Measurements from ENCODE around the gene UGT2B7. TPM values are rescaled to one million over a fixed set of nuclear protein-coding genes. Genes with fewer than 3 reads are reported as not detected.
"Not testable (repeated sequence)": the region's sequence is repeated elsewhere in the genome, so short reads cannot be mapped to it uniquely, and the experiment has no call there.

Gene UGT2B7
- total RNA-seq (0.42 TPM), polyA plus RNA-seq (3.4 TPM)
- long read RNA-seq, donor 1, result 0 reads
- long read RNA-seq, donor 2, result 0 reads
- long read RNA-seq, donor 3, result 0 reads
- long read RNA-seq, donor 4, result 0 reads
- long read RNA-seq, donor 5, partial matches to known transcripts, result 0 of 4 reads
- long read RNA-seq, donor 5, other reads (novel, unspliced or antisense), result 0 of 4 reads
- long read RNA-seq, donor 6, result 0 reads
- long read RNA-seq, donor 7, result 0 reads
- long read RNA-seq, donor 8, result 0 reads
- long read RNA-seq, donor 9, result 0 reads
- long read RNA-seq, donor 10, result 0 reads

GRCh38 chr4:69096111-69096656 lies at the start of gene UGT2B7:
TSS of gene UGT2B7 (plus strand) at chr4:69096474. CDS start at chr4:69096521, 47 bp downstream.
- no peaks in the 10 kb centered on the region for H3K36me3 ChIP-seq (ENCODE audit: control insufficient read depth in 2 of 2, insufficient read depth in 2 of 2, low read length in 1 of 2)
- no peak within 1 kb of the TSS for H3K27ac ChIP-seq (ENCODE audit: low read depth in 1 of 2, low read length in 1 of 2)
- no peaks in the 10 kb centered on the region for H3K4me1 ChIP-seq (ENCODE audit: control insufficient read depth in 2 of 2, insufficient read depth in 2 of 2, low read length in 2 of 2)
- no peaks in the 10 kb centered on the region for H3K9me3 ChIP-seq (ENCODE audit: control insufficient read depth in 2 of 2, insufficient read depth in 1 of 2, low read length in 1 of 2)
- DNase-seq (ENCODE audit: low read depth in 6 of 9, low spot score in 9 of 9), result no peak
- no peaks in the 10 kb centered on the region for H3K27me3 ChIP-seq (ENCODE audit: control insufficient read depth in 2 of 2, insufficient read depth in 1 of 2, low read length in 1 of 2)
- no peak within 1 kb of the TSS for H3K4me3 ChIP-seq (ENCODE audit: low read length in 2 of 2)

- H3K27ac ChIP-seq (ENCODE audit: low read depth in 1 of 2, low read length in 1 of 2), result no peak overlapping the region
Measured at GRCh38 chr4:69049860-69050259, 46.4 kb upstream of the UGT2B7 start.

GRCh38 chr4:69050853-69051575 lies 45.3 kb upstream of the UGT2B7 start:
- H3K36me3 ChIP-seq (ENCODE audit: control insufficient read depth in 2 of 2, insufficient read depth in 2 of 2, low read length in 1 of 2); H3K9me3 ChIP-seq (ENCODE audit: control insufficient read depth in 2 of 2, insufficient read depth in 1 of 2, low read length in 1 of 2); H3K27me3 ChIP-seq (ENCODE audit: control insufficient read depth in 2 of 2, insufficient read depth in 1 of 2, low read length in 1 of 2); H3K4me1 ChIP-seq (ENCODE audit: control insufficient read depth in 2 of 2, insufficient read depth in 2 of 2, low read length in 2 of 2); H3K4me3 ChIP-seq (ENCODE audit: low read length in 2 of 2); H3K27ac ChIP-seq (ENCODE audit: low read depth in 1 of 2, low read length in 1 of 2): not testable (repeated sequence)
- DNase-seq (ENCODE audit: low read depth in 6 of 9, low spot score in 9 of 9), result peak in 1 of 9 donors; percentile 7
- 81% methylated on average over 12 of the region's 12 CpGs for WGBS

More at GRCh38 chr4:69049860-69050259, 46.4 kb upstream of the UGT2B7 start:
- DNase-seq (ENCODE audit: low read depth in 6 of 9, low spot score in 9 of 9), result no peak
- Histone ChIP-seq H3K27me3 (ENCODE audit: control insufficient read depth in 2 of 2, insufficient read depth in 1 of 2, low read length in 1 of 2) (no peaks in the 10 kb centered on the region), H3K4me3 (ENCODE audit: low read length in 2 of 2) (no peak overlapping the region), H3K4me1 (ENCODE audit: control insufficient read depth in 2 of 2, insufficient read depth in 2 of 2, low read length in 2 of 2) (no peaks in the 10 kb centered on the region), H3K36me3 (ENCODE audit: control insufficient read depth in 2 of 2, insufficient read depth in 2 of 2, low read length in 1 of 2) (no peaks in the 10 kb centered on the region), H3K9me3 (ENCODE audit: control insufficient read depth in 2 of 2, insufficient read depth in 1 of 2, low read length in 1 of 2) (no peaks in the 10 kb centered on the region)

- Histone ChIP-seq H3K4me1 (ENCODE audit: control insufficient read depth in 2 of 2, insufficient read depth in 2 of 2, low read length in 2 of 2) (no peaks in the 10 kb centered on the region), H3K27me3 (ENCODE audit: control insufficient read depth in 2 of 2, insufficient read depth in 1 of 2, low read length in 1 of 2) (no peaks in the 10 kb centered on the region), H3K36me3 (ENCODE audit: control insufficient read depth in 2 of 2, insufficient read depth in 2 of 2, low read length in 1 of 2) (no peaks in the 10 kb centered on the region), H3K4me3 (ENCODE audit: low read length in 2 of 2) (no peak overlapping the region), H3K9me3 (ENCODE audit: control insufficient read depth in 2 of 2, insufficient read depth in 1 of 2, low read length in 1 of 2) (no peaks in the 10 kb centered on the region), H3K27ac (ENCODE audit: low read depth in 1 of 2, low read length in 1 of 2) (no peak overlapping the region)
- WGBS, result 92% methylated on average over 4 of the region's 4 CpGs
- no peak for DNase-seq (ENCODE audit: low read depth in 6 of 9, low spot score in 9 of 9)
Measured at GRCh38 chr4:69051576-69051943, 44.7 kb upstream of the UGT2B7 start.

GRCh38 chr4:69053309-69053885 lies 42.9 kb upstream of the UGT2B7 start:
- not testable (repeated sequence) for H3K36me3 ChIP-seq (ENCODE audit: control insufficient read depth in 2 of 2, insufficient read depth in 2 of 2, low read length in 1 of 2); H3K9me3 ChIP-seq (ENCODE audit: control insufficient read depth in 2 of 2, insufficient read depth in 1 of 2, low read length in 1 of 2); H3K27ac ChIP-seq (ENCODE audit: low read depth in 1 of 2, low read length in 1 of 2); H3K4me1 ChIP-seq (ENCODE audit: control insufficient read depth in 2 of 2, insufficient read depth in 2 of 2, low read length in 2 of 2); H3K27me3 ChIP-seq (ENCODE audit: control insufficient read depth in 2 of 2, insufficient read depth in 1 of 2, low read length in 1 of 2); DNase-seq (ENCODE audit: low read depth in 6 of 9, low spot score in 9 of 9); H3K4me3 ChIP-seq (ENCODE audit: low read length in 2 of 2)
- WGBS, result 92% methylated on average over 7 of the region's 7 CpGs

- H3K27ac ChIP-seq (ENCODE audit: low read depth in 1 of 2, low read length in 1 of 2); H3K36me3 ChIP-seq (ENCODE audit: control insufficient read depth in 2 of 2, insufficient read depth in 2 of 2, low read length in 1 of 2); H3K4me1 ChIP-seq (ENCODE audit: control insufficient read depth in 2 of 2, insufficient read depth in 2 of 2, low read length in 2 of 2); H3K27me3 ChIP-seq (ENCODE audit: control insufficient read depth in 2 of 2, insufficient read depth in 1 of 2, low read length in 1 of 2); H3K4me3 ChIP-seq (ENCODE audit: low read length in 2 of 2); H3K9me3 ChIP-seq (ENCODE audit: control insufficient read depth in 2 of 2, insufficient read depth in 1 of 2, low read length in 1 of 2); DNase-seq (ENCODE audit: low read depth in 6 of 9, low spot score in 9 of 9): not testable (repeated sequence)
- 92% methylated on average over 1 of the region's 1 CpG for WGBS
Measured at GRCh38 chr4:69054033-69054432, 42.2 kb upstream of the UGT2B7 start.

- Histone ChIP-seq H3K36me3 (ENCODE audit: control insufficient read depth in 2 of 2, insufficient read depth in 2 of 2, low read length in 1 of 2) (no peaks in the 10 kb centered on the region), H3K9me3 (ENCODE audit: control insufficient read depth in 2 of 2, insufficient read depth in 1 of 2, low read length in 1 of 2) (no peaks in the 10 kb centered on the region), H3K27me3 (ENCODE audit: control insufficient read depth in 2 of 2, insufficient read depth in 1 of 2, low read length in 1 of 2) (no peaks in the 10 kb centered on the region), H3K4me1 (ENCODE audit: control insufficient read depth in 2 of 2, insufficient read depth in 2 of 2, low read length in 2 of 2) (no peaks in the 10 kb centered on the region), H3K4me3 (ENCODE audit: low read length in 2 of 2) (no peak overlapping the region), H3K27ac (ENCODE audit: low read depth in 1 of 2, low read length in 1 of 2) (no peak overlapping the region)
- 88% methylated on average over 7 of the region's 7 CpGs for WGBS
- DNase-seq (ENCODE audit: low read depth in 6 of 9, low spot score in 9 of 9), result no peak
Measured at GRCh38 chr4:69054578-69055200, 41.6 kb upstream of the UGT2B7 start.

GRCh38 chr4:69056150-69056549 lies 40.1 kb upstream of the UGT2B7 start:
- DNase-seq (ENCODE audit: low read depth in 6 of 9, low spot score in 9 of 9), result no peak
- Histone ChIP-seq H3K4me3 (ENCODE audit: low read length in 2 of 2) (no peak overlapping the region), H3K9me3 (ENCODE audit: control insufficient read depth in 2 of 2, insufficient read depth in 1 of 2, low read length in 1 of 2) (no peaks in the 10 kb centered on the region), H3K36me3 (ENCODE audit: control insufficient read depth in 2 of 2, insufficient read depth in 2 of 2, low read length in 1 of 2) (no peaks in the 10 kb centered on the region), H3K27ac (ENCODE audit: low read depth in 1 of 2, low read length in 1 of 2) (no peak overlapping the region), H3K4me1 (ENCODE audit: control insufficient read depth in 2 of 2, insufficient read depth in 2 of 2, low read length in 2 of 2) (no peaks in the 10 kb centered on the region), H3K27me3 (ENCODE audit: control insufficient read depth in 2 of 2, insufficient read depth in 1 of 2, low read length in 1 of 2) (no peaks in the 10 kb centered on the region)
- 96% methylated on average over 6 of the region's 6 CpGs for WGBS
